IMR-90 (cell line): ENCODE data around the gene GLG1. TPM values are rescaled to one million over a fixed set of nuclear protein-coding genes. Genes with fewer than 3 reads are reported as not detected.

ENCODE experiments used
- ATAC-seq: fragments of 200-7000 bp; cut with Tn5 transposase; 2 replicates; pipeline ENCODE4 v1.9.1; 2020; ENCODE audit warnings: low read depth, mild to moderate bottlenecking, moderate library complexity
- BruUV-seq: library from RNA; stranded (reverse); fragments of 400-500 nt; replicated peaks from 2 replicates; lab custom pipeline; 2021; lab: Mats Ljungman, UMichigan
- CTCF ChIA-PET: fragments of 300-600 bp; formaldehyde crosslinking; extraction: SDS; loops from one replicate; lab custom pipeline; 2021; ENCODE audit warnings: antibody characterized with exemption; lab: Yijun Ruan, JAX
- POLR2A ChIA-PET: fragments of 300-600 bp; sonication (Branson Sonifier 250); formaldehyde crosslinking; loops from one replicate; lab custom pipeline; 2022; ENCODE audit warnings: antibody characterized with exemption; ENCODE audit not compliant: unreplicated experiment; lab: Charles Lee
- DNase-seq: peaks from one replicate; pipeline ENCODE4 v3.0.0; 2013
- H2AFZ ChIP-seq: replicated peaks from 2 replicates; pipeline ENCODE3; 2013; ENCODE audit warnings: low read length, mild to moderate bottlenecking; ENCODE audit not compliant: poor library complexity
- H2AK5ac ChIP-seq: 2 replicates; pipeline ENCODE4 v1.6.1; 2013; ENCODE audit warnings: low read depth, low read length, inconsistent platforms
- H2AK9ac ChIP-seq: replicated peaks from 2 replicates; pipeline ENCODE3; 2013; ENCODE audit warnings: mild to moderate bottlenecking, low read depth, low read length, moderate library complexity; ENCODE audit not compliant: poor library complexity
- H2BK120ac ChIP-seq: 2 replicates; pipeline ENCODE4 v1.6.1; 2013; ENCODE audit warnings: low read depth, low read length, inconsistent platforms
- H2BK15ac ChIP-seq: 3 replicates; pipeline ENCODE4 v1.6.1; 2013; ENCODE audit warnings: low read depth, low read length, inconsistent platforms
- H2BK20ac ChIP-seq: 2 replicates; pipeline ENCODE4 v1.6.1; 2013; ENCODE audit warnings: low read depth, mild to moderate bottlenecking, inconsistent platforms, low read length, moderate library complexity
- H2BK5ac ChIP-seq: 2 replicates; pipeline ENCODE4 v1.6.1; 2013; ENCODE audit warnings: mild to moderate bottlenecking, low read depth, low read length, inconsistent platforms; ENCODE audit not compliant: poor library complexity, severe bottlenecking
- H3K14ac ChIP-seq: replicated peaks from 2 replicates; pipeline ENCODE4 v1.6.1; 2013; ENCODE audit warnings: low read depth, low read length, inconsistent platforms
- H3K18ac ChIP-seq: 2 replicates; pipeline ENCODE4 v1.6.1; 2013; ENCODE audit warnings: low read depth, low read length, control low read depth
- H3K23ac ChIP-seq: 2 replicates; pipeline ENCODE4 v1.6.1; 2013; ENCODE audit warnings: low read depth, low read length, inconsistent platforms
- H3K27ac ChIP-seq: 2 replicates; pipeline ENCODE4 v1.5.1; 2013; ENCODE audit warnings: mild to moderate bottlenecking, control low read depth, low read length; ENCODE audit not compliant: insufficient read depth
- H3K27me3 ChIP-seq: 2 replicates; pipeline ENCODE4 v1.6.1; 2013; ENCODE audit warnings: low read length; ENCODE audit not compliant: control insufficient read depth, insufficient read depth
- H3K36me3 ChIP-seq: 2 replicates; pipeline ENCODE4 v1.6.1; 2013; ENCODE audit warnings: low read length, mixed read lengths; ENCODE audit not compliant: control insufficient read depth, insufficient read depth
- H3K4ac ChIP-seq: 2 replicates; pipeline ENCODE4 v1.6.1; 2013; ENCODE audit warnings: low read depth, low read length, inconsistent platforms
- H3K4me1 ChIP-seq: 2 replicates; pipeline ENCODE4 v1.6.1; 2013; ENCODE audit warnings: low read length, mixed read lengths; ENCODE audit not compliant: control insufficient read depth, insufficient read depth
- H3K4me2 ChIP-seq: 2 replicates; pipeline ENCODE4 v1.6.1; 2013; ENCODE audit warnings: low read depth, mild to moderate bottlenecking, control low read depth, low read length, moderate library complexity
- H3K4me3 ChIP-seq: 2 replicates; pipeline ENCODE4 v1.5.1; 2013; ENCODE audit warnings: low read depth, mild to moderate bottlenecking, control low read depth, low read length, moderate library complexity; ENCODE audit not compliant: insufficient read depth
- H3K56ac ChIP-seq: 2 replicates; pipeline ENCODE4 v1.6.1; 2013; ENCODE audit warnings: low read length, inconsistent platforms; ENCODE audit not compliant: insufficient read depth; ENCODE audit errors: extremely low read depth
- H3K79me1 ChIP-seq, 2 experiments: 2 replicates each; pipeline ENCODE4 v1.6.1; 2013; ENCODE audit warnings: low read length in 2 of 2, inconsistent platforms in 1 of 2, low read depth in 1 of 2
- H3K9ac ChIP-seq: 2 replicates; pipeline ENCODE4 v1.6.1; 2013; ENCODE audit warnings: low read depth, low read length, control low read depth
- H3K9me1 ChIP-seq: 2 replicates; pipeline ENCODE4 v1.6.1; 2013; ENCODE audit warnings: low read length, inconsistent platforms; ENCODE audit not compliant: insufficient read depth
- H3K9me3 ChIP-seq: 2 replicates; pipeline ENCODE4 v1.6.1; 2013; ENCODE audit warnings: low read length; ENCODE audit not compliant: control insufficient read depth, insufficient read depth
- H4K20me1 ChIP-seq: 2 replicates; pipeline ENCODE4 v1.6.1; 2013; ENCODE audit warnings: low read length, inconsistent platforms; ENCODE audit not compliant: insufficient read depth
- H4K5ac ChIP-seq: 2 replicates; pipeline ENCODE4 v1.6.1; 2013; ENCODE audit warnings: mild to moderate bottlenecking, low read depth, low read length, control low read depth
- H4K8ac ChIP-seq, 2 experiments: 2 replicates each; pipeline ENCODE4 v1.6.1; 2013; ENCODE audit warnings: low read depth in 2 of 2, low read length in 2 of 2, control low read depth in 1 of 2, inconsistent platforms in 1 of 2
- H4K91ac ChIP-seq: 2 replicates; pipeline ENCODE4 v1.6.1; 2013; ENCODE audit warnings: low read depth, low read length, inconsistent platforms; ENCODE audit not compliant: insufficient read depth
- BHLHE40 ChIP-seq: fragments of 150-350 bp; IDR thresholded peaks from 2 replicates; pipeline ENCODE4 v1.6.1; 2016; ENCODE audit warnings: mild to moderate bottlenecking, low read depth, low read length
- CEBPB ChIP-seq: IDR thresholded peaks from 2 replicates; pipeline ENCODE4 v1.6.1; 2012; ENCODE audit warnings: low read depth, low read length, improper control_type of control experiment
- CHD1 ChIP-seq: IDR thresholded peaks from 2 replicates; pipeline ENCODE4 v1.6.1; 2012; ENCODE audit warnings: low read depth, low read length, improper control_type of control experiment
- FOS ChIP-seq: fragments of 150-350 bp; IDR thresholded peaks from 2 replicates; pipeline ENCODE4 v1.6.1; 2016; ENCODE audit warnings: low read depth, low read length
- MAFK ChIP-seq: IDR thresholded peaks from 2 replicates; pipeline ENCODE4 v1.6.1; 2012; ENCODE audit warnings: low read depth, low read length, improper control_type of control experiment
- MXI1 ChIP-seq: IDR thresholded peaks from 2 replicates; pipeline ENCODE4 v1.6.1; 2012; ENCODE audit warnings: low read depth, mild to moderate bottlenecking, low read length, moderate library complexity, borderline replicate concordance
- NFE2L2 ChIP-seq: fragments of 150-350 bp; IDR thresholded peaks from 2 replicates; pipeline ENCODE4 v1.6.1; 2016; ENCODE audit warnings: low read depth, mild to moderate bottlenecking, low read length
- POLR2A ChIP-seq: IDR thresholded peaks from 2 replicates; pipeline ENCODE4 v1.6.1; 2012; ENCODE audit warnings: mild to moderate bottlenecking, low read depth, low read length
- RAD21 ChIP-seq: IDR thresholded peaks from 2 replicates; pipeline ENCODE4 v1.6.1; 2012; ENCODE audit warnings: low read length, improper control_type of control experiment
- RCOR1 ChIP-seq: IDR thresholded peaks from 2 replicates; pipeline ENCODE4 v1.6.1; 2012; ENCODE audit warnings: mild to moderate bottlenecking, low read length, improper control_type of control experiment; ENCODE audit not compliant: insufficient replicate concordance
- SMC3 ChIP-seq: fragments of 150-350 bp; IDR thresholded peaks from 2 replicates; pipeline ENCODE4 v1.6.1; 2016; ENCODE audit warnings: low read depth, mild to moderate bottlenecking, antibody characterized with exemption, low read length, moderate library complexity
- WGBS, 2 experiments: methylation state at CpG; one replicate each; pipeline versions ENCODE4 v1.1.5 to v1.1.7; 2013; ENCODE audit warnings: missing lambda C conversion rate in 2 of 2; ENCODE audit not compliant: insufficient read length in 1 of 2; ENCODE audit errors: extremely low coverage in 2 of 2; 5-methylcytosine and 5-hydroxymethylcytosine counted together
- dilution Hi-C: fragments of 300-500 bp; cut with HindIII; formaldehyde crosslinking; loops from one replicate; pipeline ENCODE4 v1.14.3; 2018; ENCODE audit warnings: low sequenced_read_pairs; ENCODE audit not compliant: unreplicated experiment
- in situ Hi-C: fragments of 300-500 bp; cut with MboI; formaldehyde crosslinking; loops from 3 replicates; pipeline ENCODE4 v1.14.3; 2019; ENCODE audit warnings: low sequenced_read_pairs, inconsistent platforms, mixed read lengths
- intact Hi-C: fragments of 100-400 bp; cut with micrococcal nuclease; formaldehyde crosslinking; loops from 2 replicates; pipeline ENCODE4 v1.10.0; 2022
- polyA plus RNA-seq, 3 experiments: library from polyadenylated mRNA; depleted of rRNA; stranded (reverse); fragments of >200 nt; gene quantifications; 2 replicates each; pipeline ENCODE4 v1.2.3, GENCODE V29; 2012; ENCODE audit warnings: low replicate concordance in 1 of 3
- total RNA-seq: library from RNA; depleted of rRNA; stranded (reverse); fragments of >200 nt; gene quantifications from 2 replicates; pipeline ENCODE4 v1.2.3, GENCODE V29; 2012
- TF ChIP-seq, protein P1 (sequence below): fragments of 150-350 bp; IDR thresholded peaks from 2 replicates; pipeline ENCODE4 v1.6.1; 2017; ENCODE audit warnings: mild to moderate bottlenecking, antibody characterized with exemption, low read length, low read depth

GLG1 gene
- total and polyA plus RNA-seq, 2 of the 4 experiments (the other 2 are of a cell fraction): 91.0 to 107 TPM

GRCh38 chr16:74623839-74624235, 16.9 kb upstream of the GLG1 start:
- BruUV-seq: no TSS peak
- intact Hi-C loops: loop anchor here (5.0 kb wide), 2 partner anchors 122 to 312 kb away; no protein-coding TSS in a partner anchor
- CTCF ChIA-PET: no interaction called here

More at GRCh38 chr16:74623839-74624235, 16.9 kb upstream of the GLG1 start:
- Histone ChIP-seq H4K20me1 (peaks cover 13% of the 10 kb centered on the region), H4K91ac (no peak overlapping the region), H2AFZ (no peak overlapping the region), H3K23ac (no peak overlapping the region), H3K18ac (no peak overlapping the region), H2BK5ac (no peak overlapping the region), H3K36me3 (peaks cover 30% of the 10 kb centered on the region), H3K4me2 (no peak overlapping the region), H3K27ac (no peak overlapping the region), H3K27me3 (no peaks in the 10 kb centered on the region), H2AK5ac (no peak overlapping the region), H4K5ac (no peak overlapping the region), H2BK120ac (no peak overlapping the region), H3K9me1 (no peaks in the 10 kb centered on the region), H2BK20ac (no peak overlapping the region), H2BK15ac (no peak overlapping the region), H3K9ac (no peak overlapping the region), H3K4me1 (peaks cover 4% of the 10 kb centered on the region), H3K4me3 (no peak overlapping the region), H3K56ac (no peak overlapping the region), H3K9me3 (no peaks in the 10 kb centered on the region), H3K14ac (no peak overlapping the region), H4K8ac (no peak overlapping the region), H3K4ac (no peak overlapping the region), H2AK9ac (no peak overlapping the region), H3K79me1 (peaks cover 12 to 31% of the 10 kb centered on the region in 2 experiments; a peak in 3 of 4 replicates)
- POLR2A ChIA-PET: no interaction called here
- dilution Hi-C loops (no loop called here), in situ Hi-C loops (loop anchor here (10.0 kb wide), 2 partner anchors 139 to 299 kb away; no protein-coding TSS in a partner anchor)
- TF ChIP-seq MAFK: no peak
- TF ChIP-seq BHLHE40: no peak
- TF ChIP-seq SMC3: no peak
- TF ChIP-seq RAD21: no peak
- no peak for TF ChIP-seq MXI1
- TF ChIP-seq, protein P1, sequence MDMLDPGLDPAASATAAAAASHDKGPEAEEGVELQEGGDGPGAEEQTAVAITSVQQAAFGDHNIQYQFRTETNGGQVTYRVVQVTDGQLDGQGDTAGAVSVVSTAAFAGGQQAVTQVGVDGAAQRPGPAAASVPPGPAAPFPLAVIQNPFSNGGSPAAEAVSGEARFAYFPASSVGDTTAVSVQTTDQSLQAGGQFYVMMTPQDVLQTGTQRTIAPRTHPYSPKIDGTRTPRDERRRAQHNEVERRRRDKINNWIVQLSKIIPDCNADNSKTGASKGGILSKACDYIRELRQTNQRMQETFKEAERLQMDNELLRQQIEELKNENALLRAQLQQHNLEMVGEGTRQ: no peak
- TF ChIP-seq POLR2A: no peak
- no peak for TF ChIP-seq CHD1
- TF ChIP-seq CEBPB: no peak
- no peak for TF ChIP-seq FOS
- no peak for TF ChIP-seq NFE2L2
- TF ChIP-seq RCOR1: no peak
- DNase-seq: no peak
- no peak for ATAC-seq
- WGBS, 2 experiments: 80% methylated on average over 3 of the region's 6 CpGs; no CpG with 5 or more reads in 1 of the 2 experiments
